ENCODE data around the gene LCN9. TPM values are rescaled to one million over a fixed set of nuclear protein-coding genes. Genes with fewer than 3 reads are reported as not detected.

The LCN9 gene
- total RNA-seq, 1 experiment from 2014 or later, result 2.6 TPM

- ChIA-PET POLR2A (no interaction called here), CTCF (interaction anchor here (0.7 kb wide), 1 partner anchor 56 kb away, joined by 5 read pairs; no protein-coding TSS in a partner anchor)
- peaks cover 3% of the 10 kb centered on the region for H3K4me1 Mint-ChIP-seq
- ATAC-seq (no peak), DNase-seq (ENCODE audit: low spot score) (no peak)
- H3K4me3 Mint-ChIP-seq, result no peak overlapping the region
- H3K27ac Mint-ChIP-seq, result no peak overlapping the region
- peaks cover 4% of the 10 kb centered on the region for H3K36me3 Mint-ChIP-seq
- H3K9me3 Mint-ChIP-seq, result peaks cover 4% of the 10 kb centered on the region
- no peaks in the 10 kb centered on the region for H3K27me3 Mint-ChIP-seq (ENCODE audit: low read depth)
- TF ChIP-seq CDX4 (CRISPR knock-in tag; IDR thresholded peaks at IDR 0.05; ENCODE audit: borderline replicate concordance) (no peak), FOXP1 (CRISPR knock-in tag; IDR thresholded peaks at IDR 0.05; ENCODE audit: borderline replicate concordance) (no peak)
Measured at GRCh38 chr9:135673941-135674340, 10.8 kb downstream of the LCN9 start.

GRCh38 chr9:135674977-135675376 is 11.9 kb downstream of the LCN9 start:
- Mint-ChIP-seq H3K27ac (no peak overlapping the region), H3K4me3 (no peak overlapping the region), H3K9me3 (no peaks in the 10 kb centered on the region), H3K4me1 (peaks cover 9% of the 10 kb centered on the region), H3K36me3 (no peaks in the 10 kb centered on the region), H3K27me3 (ENCODE audit: low read depth) (no peaks in the 10 kb centered on the region)
- ChIA-PET CTCF (no interaction called here), POLR2A (no interaction called here)
- no peak for DNase-seq (ENCODE audit: low spot score)
- TF ChIP-seq ZNF121 (CRISPR knock-in tag; IDR thresholded peaks at IDR 0.05), result no peak
- TF ChIP-seq ZNF671 (CRISPR knock-in tag; IDR thresholded peaks at IDR 0.05), result no peak
- TF ChIP-seq ZNF512 (CRISPR knock-in tag; IDR thresholded peaks at IDR 0.05; ENCODE audit: borderline replicate concordance), result no peak
- TF ChIP-seq NFE2L1 (CRISPR knock-in tag; IDR thresholded peaks at IDR 0.05), result no peak
- TF ChIP-seq NR1H2 (CRISPR knock-in tag; IDR thresholded peaks at IDR 0.05), result no peak
- no peak for TF ChIP-seq PRDM15 (CRISPR knock-in tag; IDR thresholded peaks at IDR 0.05)
- no peak for TF ChIP-seq ATF2 (CRISPR knock-in tag; IDR thresholded peaks at IDR 0.05; ENCODE audit: borderline replicate concordance, low read depth)
- TF ChIP-seq HMGXB4 (CRISPR knock-in tag; IDR thresholded peaks at IDR 0.05), result no peak
- no peak for TF ChIP-seq NR3C1 (CRISPR knock-in tag; conservative IDR thresholded peaks at IDR 0.05; ENCODE audit: low read depth)
- TF ChIP-seq ZNF263 (CRISPR knock-in tag; IDR thresholded peaks at IDR 0.05; ENCODE audit: low read depth), result no peak
- TF ChIP-seq ZNF219 (CRISPR knock-in tag; IDR thresholded peaks at IDR 0.05; ENCODE audit: borderline replicate concordance), result no peak
- no peak for TF ChIP-seq ELF4 (CRISPR knock-in tag; IDR thresholded peaks at IDR 0.05; ENCODE audit: low read depth)
- TF ChIP-seq FOXP1 (CRISPR knock-in tag; IDR thresholded peaks at IDR 0.05; ENCODE audit: borderline replicate concordance), result no peak
- no peak for TF ChIP-seq ZNF423 (CRISPR knock-in tag; IDR thresholded peaks at IDR 0.05)
- no peak for ATAC-seq

All from WTC11 (cell line).